Renal pelvis (tissue), 4 donors: ENCODE measurements around the gene TLE2. TPM values are rescaled to one million over a fixed set of nuclear protein-coding genes. Genes with fewer than 3 reads are reported as not detected.
"Not testable (repeated sequence)": the region's sequence is repeated elsewhere in the genome, so short reads cannot be mapped to it uniquely, and the experiment has no call there.

Experiments used
- DNase-seq: peaks from one replicate; pipeline ENCODE4 v3.0.0-alpha.2; 2013
- polyA plus RNA-seq, 3 donors: library from polyadenylated mRNA; unstranded; fragments of 120-200 nt; gene quantifications; one replicate each; pipeline ENCODE4 v1.2.1, GENCODE V29; 2013; ENCODE audit not compliant: insufficient read length in 3 of 3

The TLE2 gene
- polyA plus RNA-seq, 3 donors, result 42.6 to 48.7 (median 43.2) TPM

GRCh38 chr19:2984215-2984528, 44.9 kb downstream of the TLE2 start:
- DNase-seq, result no peak

- DNase-seq, result peak; percentile 86
These were observed 45.5 kb downstream of the TLE2 start for GRCh38 chr19:2983351-2984214.

DNA sequence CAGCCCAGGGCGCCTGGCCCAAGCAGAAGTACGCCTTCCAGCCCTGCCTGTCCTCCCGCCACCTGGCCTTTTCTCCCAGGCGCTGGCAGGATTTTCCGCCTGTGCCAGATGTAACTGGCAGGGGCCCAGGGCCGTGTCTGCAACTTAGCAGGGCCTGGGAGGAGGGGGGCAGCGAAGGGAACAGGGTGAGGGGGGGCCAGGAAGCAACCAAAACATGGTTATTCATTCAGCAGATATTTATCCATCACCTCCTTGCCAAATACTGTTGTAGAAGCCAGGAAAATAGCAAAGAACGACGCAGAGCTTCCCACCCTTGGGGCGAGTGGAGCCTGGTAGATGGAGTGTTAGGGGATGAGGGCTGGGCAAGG, 46.1 kb downstream of the TLE2 start:
- no peak for DNase-seq

GRCh38 chr19:2982561-2982960, 46.5 kb downstream of the TLE2 start:
- no peak for DNase-seq

DNA sequence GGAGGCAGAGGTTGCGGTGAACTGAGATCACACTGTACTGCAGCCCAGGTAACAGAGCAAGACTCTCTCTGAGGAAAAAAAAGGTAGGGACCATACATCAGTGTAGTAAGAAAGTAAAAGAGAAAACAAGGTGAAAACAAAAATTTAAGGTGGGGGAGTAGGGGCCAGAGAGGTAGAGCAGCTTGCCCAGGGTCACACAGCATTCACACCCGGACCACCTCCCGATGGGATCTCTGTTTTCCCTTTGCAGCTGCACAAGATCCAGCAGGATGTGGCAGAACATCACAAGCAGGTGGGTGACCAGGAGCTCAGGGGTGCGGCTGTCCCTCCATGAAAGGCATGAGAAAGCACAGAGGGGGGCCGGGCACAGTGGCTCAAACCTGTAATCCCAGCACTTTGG, 47.2 kb downstream of the TLE2 start:
- no peak for DNase-seq

DNA sequence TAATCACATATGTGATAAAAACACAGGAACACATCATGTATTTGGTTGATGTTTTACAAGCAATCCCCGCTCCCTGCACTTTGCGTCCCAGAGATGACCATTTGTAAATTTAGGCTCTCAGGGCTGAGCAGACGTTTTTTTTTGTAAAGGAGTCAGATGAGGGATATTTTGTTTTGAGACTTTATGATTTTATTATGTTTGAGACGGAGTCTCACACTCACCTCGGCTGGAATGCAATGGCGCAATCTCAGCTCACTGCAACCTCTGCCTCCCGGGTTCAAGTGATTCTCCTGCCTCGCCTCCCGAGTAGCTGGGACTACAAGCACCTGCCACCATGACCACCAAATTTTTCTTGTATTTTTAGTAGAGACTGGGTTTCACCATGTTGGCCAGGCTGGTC, 50.3 kb downstream of the TLE2 start:
- DNase-seq, result no peak

- no peak for DNase-seq
These were observed 50.8 kb downstream of the TLE2 start for GRCh38 chr19:2978166-2978767.

- no peak for DNase-seq
These were observed 51.3 kb downstream of the TLE2 start for GRCh38 chr19:2977746-2978138.

DNA sequence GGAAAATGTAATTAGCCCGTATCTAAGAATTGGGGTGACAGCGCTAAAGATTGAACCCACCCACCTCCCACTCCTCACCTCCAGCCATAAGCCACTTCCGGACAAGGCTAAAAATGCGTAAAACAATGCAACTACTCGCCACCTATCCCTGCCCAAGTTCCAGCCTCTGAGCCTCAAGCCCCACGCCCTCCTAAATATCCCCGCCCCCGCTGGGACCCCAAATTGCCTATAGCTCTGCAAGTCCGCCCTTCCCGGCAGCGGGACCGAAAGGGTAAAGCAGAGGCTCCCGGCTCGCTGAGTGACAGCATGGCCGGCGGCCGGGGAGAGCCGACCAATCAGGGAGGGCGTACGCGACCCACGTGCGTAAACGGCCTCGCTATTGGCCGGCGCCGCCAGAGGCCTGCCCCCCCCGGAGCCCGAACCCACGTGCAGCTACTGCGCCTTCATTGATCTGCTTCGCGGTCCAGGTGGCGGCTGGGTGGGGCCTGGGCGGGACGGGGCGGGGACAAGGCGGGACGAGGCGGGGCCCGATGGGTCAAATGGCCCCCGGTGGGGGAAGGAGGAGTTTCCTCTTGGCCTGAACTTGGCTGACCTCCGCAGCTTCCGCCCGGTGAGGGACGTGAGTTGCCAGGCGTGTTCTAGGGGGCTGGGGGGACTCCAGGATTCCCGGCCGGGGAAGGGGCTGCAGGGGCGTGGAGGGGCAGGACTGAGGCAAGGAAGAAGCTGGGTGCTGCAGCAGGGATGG, 51.9 kb downstream of the TLE2 start, which contains the start of gene TLE6:
Gene TLE6, plus strand, starts transcription at position 564 of the 745 bp plus-strand sequence. CDS start 670 bp downstream, outside the sequence.
- DNase-seq, result peak; percentile 94

DNA sequence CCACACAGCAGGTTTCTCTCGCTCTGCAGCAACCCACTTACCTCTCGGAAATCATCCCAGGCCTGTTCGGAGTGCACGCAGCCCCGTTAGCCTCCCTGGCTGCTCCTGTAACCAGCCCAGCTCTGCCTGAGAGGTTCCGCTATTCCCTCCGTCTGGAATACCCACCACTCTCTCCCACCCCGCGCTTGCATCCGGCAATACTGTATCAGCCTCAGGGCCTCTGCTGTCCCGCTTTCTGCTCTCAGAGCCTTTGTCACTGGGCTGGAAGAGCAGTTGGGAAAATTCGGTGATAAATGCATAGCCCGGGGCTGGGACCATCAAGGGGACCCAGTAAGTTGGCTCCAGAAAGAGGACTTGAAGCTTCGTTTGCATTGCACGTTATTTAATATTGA, 52.5 kb downstream of the TLE2 start:
- no peak for DNase-seq

DNA sequence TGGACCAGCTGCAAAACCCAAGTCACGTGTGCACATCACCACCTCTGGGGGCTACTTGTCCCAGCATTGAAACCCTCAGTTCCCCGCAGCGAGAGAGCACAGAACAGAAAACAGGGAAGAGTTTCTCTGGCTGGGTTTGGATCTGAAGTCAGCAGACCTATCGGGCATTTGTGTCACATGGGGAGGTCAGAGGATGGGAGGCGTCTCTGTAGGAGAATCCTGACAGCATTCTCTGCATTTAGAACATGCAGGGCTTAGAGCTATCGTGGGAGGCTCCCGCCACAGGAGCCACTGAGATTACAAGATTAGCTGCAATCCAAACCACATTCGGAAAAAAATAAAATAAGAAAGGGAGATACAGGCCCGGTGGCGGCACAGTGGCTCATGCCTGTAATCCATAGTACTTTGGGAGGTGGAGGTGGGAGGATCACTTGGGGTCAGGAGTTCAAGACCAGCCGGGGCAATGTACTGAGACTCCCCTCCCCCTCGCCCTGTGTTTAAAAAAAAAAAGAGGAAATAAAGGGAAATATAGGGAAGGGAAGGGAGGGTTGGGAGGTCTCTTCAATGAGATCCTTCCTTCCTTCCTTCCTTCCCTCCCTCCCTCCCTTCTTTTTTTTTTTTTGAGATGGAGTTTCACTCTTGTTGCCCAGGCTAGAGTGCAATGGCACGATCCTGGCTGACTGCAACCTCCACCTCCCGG, 54.6 kb downstream of the TLE2 start:
- no peak for DNase-seq

- DNase-seq, result no peak
These were observed 55.9 kb downstream of the TLE2 start for GRCh38 chr19:2973229-2973628.

DNA sequence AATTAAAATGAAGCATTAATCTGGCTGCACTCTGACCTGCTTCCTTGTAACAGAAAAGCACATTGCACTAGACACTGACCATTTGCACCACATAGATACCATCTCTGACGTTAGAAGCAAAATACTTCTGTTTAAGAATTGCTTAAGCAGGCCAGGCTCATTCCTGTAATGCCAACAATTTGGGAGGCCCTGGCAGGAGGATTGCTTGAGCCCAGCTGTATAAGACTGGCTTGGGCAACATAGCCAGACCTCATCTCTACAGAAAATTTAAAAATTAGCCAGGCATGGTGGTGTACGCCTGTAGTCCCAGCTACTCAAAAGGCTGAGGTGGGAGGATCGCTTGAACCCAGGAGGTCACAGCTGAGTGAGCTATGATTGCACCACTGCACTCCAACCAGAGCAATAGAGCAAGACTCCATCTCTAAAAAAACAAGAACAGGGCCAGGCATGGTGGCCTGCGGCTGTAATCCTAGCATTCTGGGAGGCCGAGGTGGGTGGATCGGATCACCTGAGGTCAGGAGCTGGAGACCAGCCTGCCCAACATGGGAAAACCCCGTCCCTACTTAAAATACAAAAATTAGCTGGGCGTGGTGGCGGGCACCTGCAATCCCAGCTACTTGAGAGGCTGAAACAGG, 58.8 kb downstream of the TLE2 start:
- no peak for DNase-seq

GRCh38 chr19:2969104-2969504, 60.0 kb downstream of the TLE2 start:
- peak; percentile 76 for DNase-seq

GRCh38 chr19:2967972-2968371, 61.1 kb downstream of the TLE2 start:
- no peak for DNase-seq

DNA sequence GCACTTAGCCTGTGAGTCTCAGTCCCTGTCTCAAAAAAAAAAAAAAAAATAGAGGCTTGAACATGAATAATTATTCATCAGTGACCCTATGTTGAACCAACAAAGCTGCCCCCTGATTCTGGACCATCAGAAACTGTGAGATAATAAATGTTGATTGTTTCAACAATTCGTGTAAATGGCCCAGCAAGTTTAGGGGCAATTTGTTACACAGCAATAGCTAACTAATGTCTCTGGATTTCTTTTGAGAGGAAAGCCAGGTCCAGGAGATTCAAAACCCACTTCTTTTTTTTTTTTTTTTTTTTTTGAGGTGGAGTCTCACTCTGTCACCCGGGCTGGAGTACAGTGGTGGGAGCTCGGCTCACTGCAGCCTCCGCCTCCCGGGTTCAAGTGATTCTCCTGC, 64.2 kb downstream of the TLE2 start:
- DNase-seq, result no peak

DNA sequence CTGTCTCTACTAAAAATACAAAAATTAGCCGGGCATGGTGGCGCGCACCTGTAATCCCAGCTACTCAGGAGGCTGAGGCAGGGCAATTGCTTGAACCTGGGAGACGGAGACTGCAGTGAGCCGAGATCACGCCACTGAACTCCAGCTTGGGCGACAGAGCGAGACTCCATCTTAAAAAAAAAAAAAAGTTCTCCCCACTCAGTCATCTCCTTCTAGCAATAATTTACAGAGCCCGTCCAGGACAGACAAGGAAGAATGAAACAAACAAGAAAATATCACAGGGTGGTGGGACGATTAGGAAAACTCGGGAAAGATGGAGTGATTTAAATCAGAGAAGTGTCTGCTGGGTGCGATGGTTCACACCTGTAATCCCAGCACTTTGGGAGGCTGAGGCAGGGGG, 65.4 kb downstream of the TLE2 start:
- not testable (repeated sequence) for DNase-seq

GRCh38 chr19:2963122-2963521, 66.0 kb downstream of the TLE2 start:
- no peak for DNase-seq

- DNase-seq, result peak; percentile 86
These were observed 66.9 kb downstream of the TLE2 start for GRCh38 chr19:2962018-2962670.

DNA sequence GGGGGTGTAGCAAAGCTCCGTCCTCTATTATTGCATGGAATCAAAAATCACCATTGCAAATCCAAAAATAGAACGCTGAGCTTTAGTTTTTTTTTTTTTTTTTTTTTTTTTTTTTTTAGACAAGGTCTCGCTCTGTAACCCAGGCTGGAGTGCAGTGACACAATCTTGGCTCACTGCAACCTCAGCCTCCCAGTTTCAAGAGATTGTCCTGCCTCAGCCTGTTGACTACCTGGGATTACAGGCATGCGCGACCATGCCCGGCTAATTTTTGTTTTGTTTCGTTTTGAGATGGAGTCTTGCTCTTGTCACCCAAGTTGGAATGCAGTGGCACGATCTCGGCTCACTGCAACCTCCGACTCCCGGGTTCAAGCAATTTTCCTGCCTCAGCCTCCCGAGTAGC, 69.0 kb downstream of the TLE2 start:
- DNase-seq, result no peak

GRCh38 chr19:2957160-2957559, 71.9 kb downstream of the TLE2 start:
- DNase-seq, result no peak
